ENCODE measurements around the gene SERPINA4. TPM values are rescaled to one million over a fixed set of nuclear protein-coding genes. Genes with fewer than 3 reads are reported as not detected.
A peak's percentile ranks its signal among the peaks of the same experiment; 100 is the strongest.

Gene SERPINA4
- total RNA-seq, 2 experiments from 2014 or later: not detected

- Mint-ChIP-seq H3K36me3 (no peaks in the 10 kb centered on the region), H3K4me1 (no peaks in the 10 kb centered on the region), H3K9me3 (ENCODE audit: low read depth) (no peaks in the 10 kb centered on the region), H3K4me3 (no peak overlapping the region), H3K27ac (no peak overlapping the region), H3K27me3 (peaks cover 2% of the 10 kb centered on the region)
- DNase-seq (no peak), ATAC-seq (no peak)
- CTCF ChIA-PET: no interaction called here
Observed at GRCh38 chr14:94536836-94537235, 24.4 kb upstream of the SERPINA4 start.

- H3K4me3 Mint-ChIP-seq: no peak overlapping the region
- no peaks in the 10 kb centered on the region for H3K4me1 Mint-ChIP-seq
- CTCF ChIA-PET: interaction anchor here (1.3 kb wide), 1 partner anchor 11 kb away, joined by 5 read pairs; no protein-coding TSS in a partner anchor
- no peaks in the 10 kb centered on the region for H3K36me3 Mint-ChIP-seq
- H3K27ac Mint-ChIP-seq: no peak overlapping the region
- no peaks in the 10 kb centered on the region for H3K9me3 Mint-ChIP-seq (ENCODE audit: low read depth)
- DNase-seq (peak; percentile 22), ATAC-seq (no peak)
- peaks cover 2% of the 10 kb centered on the region for H3K27me3 Mint-ChIP-seq
Observed at GRCh38 chr14:94538070-94538740, 23.0 kb upstream of the SERPINA4 start.

- no peak for ATAC-seq
- no peaks in the 10 kb centered on the region for H3K36me3 Mint-ChIP-seq
- no peak for DNase-seq
- CTCF ChIA-PET: interaction anchor here (0.6 kb wide), 1 partner anchor 105 kb away, joined by 3 read pairs; no protein-coding TSS in a partner anchor
- no peak overlapping the region for H3K27ac Mint-ChIP-seq
- H3K4me1 Mint-ChIP-seq: no peaks in the 10 kb centered on the region
- H3K4me3 Mint-ChIP-seq: no peak overlapping the region
- no peaks in the 10 kb centered on the region for H3K27me3 Mint-ChIP-seq
- H3K9me3 Mint-ChIP-seq (ENCODE audit: low read depth): no peaks in the 10 kb centered on the region
Observed at GRCh38 chr14:94539181-94539580, 22.1 kb upstream of the SERPINA4 start.

DNA sequence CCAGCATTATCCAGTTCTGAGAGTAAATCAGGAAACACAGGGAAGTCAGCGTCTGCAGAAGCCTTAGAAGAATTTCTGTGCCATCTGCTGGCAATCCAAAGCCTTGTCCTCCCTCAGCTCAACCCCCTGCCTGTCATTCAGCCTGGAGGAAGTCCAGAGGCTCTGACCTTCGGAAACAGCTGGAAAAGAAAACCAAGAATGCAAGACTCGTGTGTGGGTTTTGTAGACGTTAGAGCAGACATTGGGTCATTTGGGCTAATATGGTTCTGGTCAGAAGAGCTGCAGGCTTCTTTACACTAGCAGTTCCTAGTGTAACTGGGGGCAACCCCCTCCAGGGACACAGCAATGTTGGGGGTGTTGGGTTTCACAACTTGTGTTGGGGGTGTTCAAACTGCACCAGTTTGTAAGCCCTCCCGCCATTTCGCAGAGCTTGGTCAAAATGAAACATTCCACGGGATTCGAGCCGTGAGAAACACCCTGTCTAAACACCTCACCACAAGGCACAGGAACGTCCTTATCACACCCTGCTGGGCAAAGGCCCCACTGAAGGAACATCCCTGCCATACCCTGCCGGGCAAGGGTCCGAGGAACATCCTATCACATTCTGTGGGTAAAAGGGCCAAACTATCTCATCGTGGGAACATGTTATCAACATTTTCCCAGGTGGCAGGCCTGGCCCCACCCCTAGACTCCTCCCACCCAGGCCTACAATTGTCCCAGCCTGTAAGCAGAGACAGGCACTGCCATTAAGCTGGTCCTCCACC, 21.0 kb upstream of the SERPINA4 start:
- Mint-ChIP-seq H3K27ac (no peak overlapping the region), H3K27me3 (no peaks in the 10 kb centered on the region), H3K4me1 (no peaks in the 10 kb centered on the region), H3K9me3 (ENCODE audit: low read depth) (no peaks in the 10 kb centered on the region), H3K36me3 (no peaks in the 10 kb centered on the region), H3K4me3 (no peak overlapping the region)
- ATAC-seq: no peak
- peak; percentile 28 for DNase-seq
- CTCF ChIA-PET: interaction anchor here (1.1 kb wide), 1 partner anchor 9 kb away, joined by 8 read pairs; no protein-coding TSS in a partner anchor

DNA sequence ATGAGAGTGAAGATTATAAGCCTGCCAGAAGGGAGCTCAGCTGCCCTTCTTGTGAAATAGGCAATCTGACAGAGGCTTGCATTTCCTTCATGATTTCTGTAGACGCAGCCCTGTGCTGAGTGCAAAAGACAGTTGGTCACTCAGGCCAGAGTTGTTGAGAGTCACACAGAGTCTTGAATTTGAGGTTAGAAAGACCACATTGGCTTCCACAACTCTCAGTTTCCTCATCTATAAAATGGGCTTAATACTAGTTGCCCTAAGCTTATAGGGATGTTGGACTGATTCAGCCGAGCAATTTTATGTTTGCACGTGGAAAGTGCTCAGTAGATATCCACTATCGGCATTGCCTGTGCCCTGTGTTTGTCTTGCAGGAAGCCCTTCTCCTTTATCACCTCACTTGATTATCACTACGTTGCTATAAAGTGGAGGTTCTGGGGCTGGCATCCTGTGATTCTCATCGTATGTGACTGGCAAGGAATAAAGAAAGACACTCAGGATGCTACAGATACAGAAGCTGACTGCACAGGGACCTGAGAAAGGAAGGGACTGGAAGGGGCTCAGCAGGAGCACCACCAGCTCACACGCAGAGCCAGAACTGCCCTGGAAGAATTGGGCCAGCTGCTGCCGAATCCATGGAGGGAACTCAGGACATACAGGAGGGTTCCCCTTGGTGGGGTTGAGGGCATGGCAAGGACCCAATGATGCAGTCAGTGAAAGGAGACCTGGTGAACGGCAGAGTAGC, 19.8 kb upstream of the SERPINA4 start:
- no peaks in the 10 kb centered on the region for H3K27me3 Mint-ChIP-seq
- H3K36me3 Mint-ChIP-seq: no peaks in the 10 kb centered on the region

DNA sequence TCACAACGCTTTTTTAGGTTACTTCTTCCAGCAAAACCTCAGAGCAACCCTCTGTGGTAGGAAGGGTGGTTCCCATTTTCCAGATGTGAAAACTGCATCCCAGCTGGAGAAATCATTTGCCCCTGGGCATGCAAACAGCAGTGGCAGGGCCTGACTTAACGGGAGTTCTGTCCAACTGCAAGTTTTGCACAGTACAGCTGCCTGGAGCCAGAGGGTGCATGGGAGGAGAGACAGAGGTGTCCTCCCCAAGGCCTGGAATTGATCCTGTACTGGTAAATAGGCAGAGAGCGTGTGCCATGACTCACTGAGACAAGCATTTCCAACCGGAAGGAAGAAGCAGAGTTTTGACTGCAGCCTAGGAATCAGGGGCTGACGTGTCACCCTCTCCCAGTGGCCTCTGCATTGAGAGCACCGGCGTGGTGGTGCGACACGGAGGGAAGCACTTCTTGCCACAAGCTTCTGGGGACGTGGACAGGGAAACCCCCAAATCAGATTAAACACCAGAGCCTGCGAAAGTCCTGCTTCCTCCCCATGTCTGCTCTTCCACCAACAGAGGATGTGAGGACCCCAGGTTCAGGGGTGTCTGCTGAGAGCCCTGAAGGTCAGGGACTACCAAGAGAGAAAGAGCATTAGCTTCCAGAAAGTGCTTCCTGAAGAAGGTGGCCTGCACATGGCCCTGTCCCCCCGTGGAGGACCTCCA, 19.0 kb upstream of the SERPINA4 start:
- CTCF ChIA-PET: no interaction called here

More for the DNA sequence above, 19.8 kb upstream of the SERPINA4 start:
- Mint-ChIP-seq H3K4me3 (no peak overlapping the region), H3K9me3 (ENCODE audit: low read depth) (no peaks in the 10 kb centered on the region), H3K27ac (no peak overlapping the region), H3K4me1 (no peaks in the 10 kb centered on the region)
- no peak for ATAC-seq
- CTCF ChIA-PET: interaction anchor here (1.1 kb wide), 1 partner anchor 8 kb away, joined by 8 read pairs; no protein-coding TSS in a partner anchor
- DNase-seq: peak; percentile 28

GRCh38 chr14:94542811-94543440, 18.3 kb upstream of the SERPINA4 start:
- DNase-seq: no peak
- no peak overlapping the region for H3K4me3 Mint-ChIP-seq
- H3K27me3 Mint-ChIP-seq: no peaks in the 10 kb centered on the region
- ATAC-seq: no peak
- CTCF ChIA-PET: no interaction called here
- no peaks in the 10 kb centered on the region for H3K4me1 Mint-ChIP-seq
- no peaks in the 10 kb centered on the region for H3K9me3 Mint-ChIP-seq (ENCODE audit: low read depth)
- no peaks in the 10 kb centered on the region for H3K36me3 Mint-ChIP-seq
- no peak overlapping the region for H3K27ac Mint-ChIP-seq

More for the DNA sequence above, 19.0 kb upstream of the SERPINA4 start:
- DNase-seq (peak; percentile 36), ATAC-seq (no peak)
- Mint-ChIP-seq H3K9me3 (ENCODE audit: low read depth) (no peaks in the 10 kb centered on the region), H3K27ac (no peak overlapping the region), H3K4me1 (no peaks in the 10 kb centered on the region), H3K36me3 (no peaks in the 10 kb centered on the region), H3K27me3 (no peaks in the 10 kb centered on the region), H3K4me3 (no peak overlapping the region)

DNA sequence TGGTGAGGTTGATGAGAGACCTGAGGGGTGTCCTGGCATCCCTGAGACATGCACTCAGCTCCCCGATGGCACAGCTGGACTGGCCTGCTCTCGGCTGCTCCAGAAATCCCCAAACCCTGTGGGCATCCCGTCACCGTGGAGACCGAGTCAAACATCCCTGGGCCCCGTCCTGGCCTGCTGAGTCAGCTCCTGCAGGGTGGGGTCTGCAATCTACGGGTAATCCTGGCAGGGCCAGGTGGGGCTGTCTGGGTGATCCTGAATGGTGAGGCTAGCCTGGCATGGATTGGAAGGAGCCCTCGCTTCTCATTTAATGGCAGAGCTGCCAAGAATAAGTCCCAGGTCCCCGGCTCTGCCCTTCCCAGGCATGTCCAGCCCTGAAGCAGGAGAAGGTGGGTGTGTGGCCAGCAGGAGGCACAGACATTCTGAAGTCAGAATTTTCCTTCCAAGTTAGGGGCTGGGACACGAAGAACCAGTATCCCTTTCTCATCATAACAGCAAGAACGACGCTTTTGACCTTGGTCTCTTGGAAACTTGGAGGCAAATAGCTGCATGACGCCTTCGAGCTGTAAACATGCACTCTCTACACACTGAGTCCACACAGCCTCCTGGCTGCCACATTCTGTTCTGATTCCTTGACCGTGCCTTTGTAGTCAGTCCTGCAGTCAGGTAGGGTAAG, 17.7 kb upstream of the SERPINA4 start:
- no peaks in the 10 kb centered on the region for H3K4me1 Mint-ChIP-seq
- no peaks in the 10 kb centered on the region for H3K27me3 Mint-ChIP-seq
- no peak for ATAC-seq
- H3K4me3 Mint-ChIP-seq: no peak overlapping the region
- H3K9me3 Mint-ChIP-seq (ENCODE audit: low read depth): no peaks in the 10 kb centered on the region
- H3K36me3 Mint-ChIP-seq: no peaks in the 10 kb centered on the region
- peak; percentile 31 for DNase-seq
- CTCF ChIA-PET: no interaction called here
- H3K27ac Mint-ChIP-seq: no peak overlapping the region

- no peak for ATAC-seq
- CTCF ChIA-PET: interaction anchor here (0.6 kb wide), 1 partner anchor 13 kb away, joined by 5 read pairs; no protein-coding TSS in a partner anchor
- no peaks in the 10 kb centered on the region for H3K9me3 Mint-ChIP-seq (ENCODE audit: low read depth)
- H3K27me3 Mint-ChIP-seq: no peaks in the 10 kb centered on the region
- no peak overlapping the region for H3K4me3 Mint-ChIP-seq
- H3K27ac Mint-ChIP-seq: no peak overlapping the region
- no peak for DNase-seq
- H3K36me3 Mint-ChIP-seq: no peaks in the 10 kb centered on the region
- no peaks in the 10 kb centered on the region for H3K4me1 Mint-ChIP-seq
Observed at GRCh38 chr14:94544726-94545125, 16.5 kb upstream of the SERPINA4 start.

GRCh38 chr14:94545131-94545841, 16.0 kb upstream of the SERPINA4 start:
- Mint-ChIP-seq H3K27me3 (no peaks in the 10 kb centered on the region), H3K4me3 (no peak overlapping the region), H3K36me3 (no peaks in the 10 kb centered on the region), H3K27ac (no peak overlapping the region), H3K9me3 (ENCODE audit: low read depth) (no peaks in the 10 kb centered on the region), H3K4me1 (no peaks in the 10 kb centered on the region)
- DNase-seq (peak; percentile 27), ATAC-seq (no peak)
- CTCF ChIA-PET: no interaction called here

DNA sequence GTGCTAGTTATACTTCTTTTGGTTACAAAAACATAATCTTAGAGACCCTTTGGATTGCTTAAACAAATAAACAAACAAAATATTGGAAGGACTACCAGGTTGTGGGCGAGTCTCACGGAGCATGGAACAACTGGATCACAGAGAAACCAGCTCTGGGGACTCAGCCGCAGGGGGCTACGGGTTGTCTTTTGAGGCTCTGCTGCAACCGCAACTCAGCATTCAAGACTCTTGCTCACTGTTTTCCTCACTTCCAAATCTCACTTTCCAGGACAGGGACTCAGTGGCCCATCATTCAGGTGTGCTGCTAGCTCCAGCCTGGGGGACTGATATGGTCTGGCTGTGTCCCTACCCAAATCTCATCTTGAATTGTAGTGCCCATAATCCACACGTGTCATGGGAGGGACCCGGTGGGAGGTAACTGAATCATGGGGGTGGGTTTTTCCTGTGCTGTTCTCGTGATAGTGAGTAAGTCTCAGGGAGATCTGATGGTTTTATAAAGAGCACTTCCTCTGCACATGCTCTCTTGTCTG, 14.0 kb upstream of the SERPINA4 start:
- peaks cover 5% of the 10 kb centered on the region for H3K27me3 Mint-ChIP-seq
- CTCF ChIA-PET: no interaction called here
- H3K27ac Mint-ChIP-seq: no peak overlapping the region
- no peak overlapping the region for H3K4me3 Mint-ChIP-seq
- no peaks in the 10 kb centered on the region for H3K4me1 Mint-ChIP-seq
- no peaks in the 10 kb centered on the region for H3K9me3 Mint-ChIP-seq (ENCODE audit: low read depth)
- no peak for DNase-seq
- ATAC-seq: no peak
- no peaks in the 10 kb centered on the region for H3K36me3 Mint-ChIP-seq

GRCh38 chr14:94547726-94548125, 13.5 kb upstream of the SERPINA4 start:
- CTCF ChIA-PET: no interaction called here
- Mint-ChIP-seq H3K36me3 (no peaks in the 10 kb centered on the region), H3K27me3 (peaks cover 9% of the 10 kb centered on the region), H3K4me1 (no peaks in the 10 kb centered on the region), H3K27ac (no peak overlapping the region), H3K4me3 (no peak overlapping the region), H3K9me3 (ENCODE audit: low read depth) (no peaks in the 10 kb centered on the region)
- DNase-seq (no peak), ATAC-seq (no peak)
